Measurements from ENCODE around the gene SLC25A17.

- TF ChIP-seq GATA2 (IDR thresholded peaks at IDR 0.05; ENCODE audit: low read depth, low read length) (no peak), GATA3 (IDR thresholded peaks at IDR 0.05; ENCODE audit: low read depth, low read length) (no peak)
Measured at GRCh38 chr22:40844951-40845350, 25.8 kb upstream of the SLC25A17 start.

Measured in SH-SY5Y (cell line).